Measurements from ENCODE around the gene SLIT1. TPM values are rescaled to one million over a fixed set of nuclear protein-coding genes. Genes with fewer than 3 reads are reported as not detected.

Gene SLIT1
- total RNA-seq, 1 donor from 2014 or later: under 0.01 TPM

DNA sequence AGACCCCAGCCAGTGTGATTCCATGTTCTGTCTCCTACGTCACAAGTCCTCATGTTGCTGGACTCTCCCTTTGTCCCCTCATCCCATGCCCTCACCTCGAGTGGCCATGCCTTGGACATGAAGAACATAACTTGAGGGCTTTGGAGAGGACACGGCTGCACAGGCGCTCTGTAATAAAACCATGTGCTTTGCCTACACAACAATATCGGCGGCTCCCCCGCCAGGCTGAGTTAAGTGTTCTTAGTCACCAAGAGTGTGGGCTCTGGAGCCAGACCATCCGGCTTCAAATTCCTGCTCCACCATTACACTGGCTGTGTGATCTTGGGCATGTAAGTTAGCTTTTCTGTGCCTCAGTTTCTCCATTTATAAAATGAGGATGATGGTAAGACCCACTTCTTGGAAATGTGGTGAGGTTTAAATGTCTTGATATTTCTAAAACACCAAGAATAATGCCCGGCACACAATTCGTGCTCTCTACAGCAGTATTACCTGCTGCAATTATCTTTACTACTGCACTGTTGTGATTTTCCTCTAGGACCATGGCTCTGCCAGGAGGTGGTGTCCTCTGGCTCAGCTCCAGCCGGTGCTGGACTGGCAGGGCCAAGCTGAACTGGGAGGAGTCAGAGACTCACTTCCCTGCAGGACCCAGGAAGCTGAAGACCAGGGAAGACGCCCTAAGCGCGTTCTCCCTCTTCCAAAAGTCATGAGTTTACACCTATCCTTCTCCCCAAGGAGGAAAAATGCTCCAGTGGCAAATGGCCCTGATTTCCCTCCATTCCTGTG lies 15.7 kb downstream of the SLIT1 start:
- no peak for DNase-seq

DNA sequence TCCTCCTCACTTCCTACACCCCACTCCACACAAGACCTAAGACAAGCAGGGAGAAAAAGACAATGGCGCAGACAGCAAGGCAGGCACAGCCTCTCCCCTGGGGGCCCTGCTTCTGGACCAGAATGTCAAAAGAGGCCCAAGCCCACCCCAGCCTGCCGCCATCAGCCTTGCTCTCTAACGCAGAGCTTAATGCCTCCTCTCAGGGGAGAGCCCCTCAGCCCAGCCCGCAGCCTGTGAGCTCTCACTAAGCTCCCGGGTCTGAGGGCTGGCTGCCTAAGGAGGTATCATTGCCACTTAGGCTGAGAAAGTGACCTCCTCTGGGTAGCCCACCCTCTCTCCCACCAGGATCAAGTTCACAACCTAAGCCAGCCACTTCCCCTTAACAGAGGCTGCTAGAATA lies 16.7 kb downstream of the SLIT1 start:
- no peak for DNase-seq

DNA sequence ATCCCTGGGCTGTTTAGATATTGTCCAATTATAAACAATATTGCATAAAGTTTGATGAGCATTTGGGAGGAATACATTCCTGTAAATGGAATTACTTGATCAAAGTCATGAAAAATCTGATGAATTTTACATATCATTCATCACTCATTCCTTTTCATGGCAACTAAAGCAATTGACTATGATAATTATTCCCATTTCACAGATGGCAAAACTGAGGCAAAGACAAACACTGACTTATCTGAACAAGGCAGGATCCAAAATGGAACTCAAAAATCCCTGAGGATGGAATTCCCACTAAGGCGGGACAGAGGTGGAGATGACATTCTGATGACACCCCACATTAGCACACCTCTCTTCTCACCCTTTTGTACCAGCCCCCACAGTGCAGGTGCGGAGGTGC lies 17.1 kb downstream of the SLIT1 start:
- no peak for DNase-seq

DNA sequence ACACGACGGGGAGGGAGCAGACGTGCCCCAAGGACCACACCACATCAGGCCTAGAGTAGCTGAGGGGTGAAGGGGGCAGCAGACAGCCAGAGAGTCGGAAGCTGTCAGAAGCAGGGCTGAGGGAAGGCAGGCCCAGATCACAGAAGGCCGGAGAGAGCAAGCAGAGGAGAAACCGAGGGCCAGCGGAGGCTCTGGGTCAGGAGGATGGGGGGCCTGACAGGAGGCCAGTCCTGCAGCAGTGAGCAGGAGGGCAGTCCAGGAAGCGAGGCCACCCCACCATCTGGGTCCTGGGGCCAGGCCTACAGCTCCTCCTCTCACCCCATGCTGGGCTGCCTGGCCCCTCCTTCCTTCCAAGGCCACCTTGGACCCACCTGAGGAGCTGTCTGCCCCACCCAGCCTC lies 20.3 kb downstream of the SLIT1 start:
- DNase-seq: no peak

DNA sequence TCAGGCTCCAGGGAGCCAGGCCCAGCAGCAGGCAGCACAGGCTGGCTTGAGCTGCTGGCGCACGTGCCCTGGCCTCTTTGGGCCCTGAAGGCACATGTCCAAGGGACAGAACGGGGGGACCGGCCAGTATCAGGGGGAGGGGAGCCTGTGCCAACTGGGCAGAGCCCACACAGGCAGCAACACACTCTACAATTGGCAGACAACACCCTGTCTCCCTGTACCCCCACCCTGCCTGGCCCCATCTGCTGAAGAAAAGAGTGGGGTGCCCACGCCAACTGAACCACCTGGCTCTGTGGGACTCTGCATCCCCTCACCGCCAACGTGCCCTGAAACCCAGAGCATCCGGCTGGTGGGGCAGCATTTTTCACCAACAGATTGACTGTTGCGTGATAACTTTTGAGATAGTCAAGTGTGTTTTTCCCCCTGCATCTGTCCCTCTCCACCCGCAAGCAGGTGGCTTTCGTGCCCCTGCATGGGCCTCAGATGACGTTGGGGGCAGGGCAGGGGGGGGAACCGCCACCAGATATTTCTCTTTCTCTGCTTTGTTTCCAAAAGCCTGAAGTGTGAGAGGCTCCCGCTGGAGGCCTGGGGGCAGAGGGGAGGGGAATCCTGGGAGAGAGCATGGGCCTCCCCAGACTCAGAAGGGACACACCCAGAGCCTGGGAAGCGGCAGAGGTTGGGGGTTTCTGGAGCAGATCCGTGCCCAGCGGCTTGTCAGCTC lies 21.8 kb downstream of the SLIT1 start:
- DNase-seq: no peak

DNA sequence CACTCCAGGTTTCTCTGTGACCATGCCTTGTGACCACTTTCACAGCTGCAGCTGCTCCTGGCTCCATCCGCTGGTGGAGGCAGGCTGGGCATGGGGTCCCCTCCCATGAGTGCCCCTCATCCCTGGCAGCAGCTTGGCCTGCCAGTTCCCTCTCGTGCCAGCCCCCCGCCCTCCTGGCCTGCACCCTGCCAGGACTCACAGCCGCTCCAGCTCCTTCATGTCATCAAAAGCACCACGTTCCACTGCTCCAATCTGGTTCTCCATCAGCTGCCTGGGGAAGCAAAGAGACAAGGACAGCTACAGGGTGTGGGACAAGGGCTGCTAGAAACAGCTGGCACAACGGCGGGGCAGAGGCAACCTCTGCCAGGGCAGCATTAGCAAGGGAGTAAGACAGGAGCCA lies 22.6 kb downstream of the SLIT1 start:
- no peak for DNase-seq

DNA sequence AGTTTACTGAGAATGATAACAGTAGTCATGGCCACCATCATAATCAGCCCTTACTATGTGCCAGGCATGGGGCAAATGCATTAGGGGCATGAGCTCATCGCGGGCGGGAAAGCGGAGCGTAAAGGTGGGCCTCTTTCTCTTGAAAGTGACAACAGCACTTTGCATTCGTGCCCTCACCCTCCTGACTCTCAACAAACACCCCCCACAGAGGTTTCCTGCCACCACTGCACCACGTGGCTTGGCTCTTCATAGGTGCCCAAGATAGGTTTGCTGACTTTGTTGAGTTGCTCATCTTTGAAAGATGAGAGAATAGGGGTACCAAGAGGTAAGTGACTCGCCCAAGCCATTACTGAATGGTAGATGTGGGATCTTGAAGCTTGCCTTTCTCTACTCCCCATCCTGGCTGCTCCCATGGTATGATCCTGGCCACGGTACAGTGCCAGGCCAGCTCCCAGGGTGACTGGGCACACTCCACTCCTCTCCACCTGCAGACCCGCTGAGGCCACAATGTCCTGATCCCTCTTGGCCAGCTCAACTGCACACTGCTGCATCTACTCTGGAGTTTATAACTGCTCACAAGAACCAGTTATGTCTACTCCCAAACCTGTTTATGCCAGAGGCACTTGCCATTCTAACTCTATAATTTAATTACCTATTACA lies 26.0 kb downstream of the SLIT1 start:
- DNase-seq: no peak

DNA sequence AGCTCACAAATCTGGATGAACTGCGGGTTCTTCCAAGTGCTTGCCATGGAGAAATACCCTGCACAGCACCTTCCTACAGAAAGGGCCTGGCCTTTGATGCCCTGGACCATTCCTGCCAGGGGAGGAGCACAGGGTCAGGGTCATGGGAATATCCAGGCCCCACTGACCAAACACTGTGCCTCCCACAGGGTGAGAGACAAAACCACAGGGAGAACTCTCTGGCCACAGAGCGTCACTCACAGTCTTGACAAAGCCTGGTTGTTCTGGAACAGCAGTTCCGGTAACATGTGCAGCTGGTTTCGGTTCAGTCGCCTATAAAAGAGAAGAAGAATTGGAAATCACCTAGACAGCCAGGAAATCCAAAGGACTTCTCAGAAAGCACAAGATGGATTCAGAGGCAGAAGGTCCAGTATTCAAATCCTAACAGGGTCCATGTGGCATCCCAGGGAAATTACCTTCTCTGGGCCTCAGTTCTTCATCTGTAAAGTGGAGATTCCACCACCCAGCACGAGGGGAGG lies 28.1 kb downstream of the SLIT1 start:
- DNase-seq: no peak

DNA sequence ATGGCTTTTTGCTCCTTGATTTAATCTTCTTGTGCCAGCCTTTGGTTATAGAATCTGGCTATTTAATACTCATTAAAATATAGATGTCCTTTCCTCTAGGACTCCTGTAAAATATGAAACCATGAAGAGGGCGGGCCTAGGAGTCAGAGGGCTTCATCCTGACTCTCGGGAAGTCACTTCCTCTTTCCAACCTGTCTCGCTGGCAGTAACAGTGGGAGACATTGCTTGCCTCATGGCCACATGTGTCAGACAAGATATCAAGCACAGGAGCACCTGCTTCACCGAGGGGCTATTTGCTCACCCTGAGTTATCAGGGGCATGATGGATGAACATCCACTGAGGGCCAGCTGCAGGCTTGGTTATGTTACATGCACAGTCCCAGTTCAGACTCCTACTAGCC lies 31.0 kb downstream of the SLIT1 start:
- no peak for DNase-seq

DNA sequence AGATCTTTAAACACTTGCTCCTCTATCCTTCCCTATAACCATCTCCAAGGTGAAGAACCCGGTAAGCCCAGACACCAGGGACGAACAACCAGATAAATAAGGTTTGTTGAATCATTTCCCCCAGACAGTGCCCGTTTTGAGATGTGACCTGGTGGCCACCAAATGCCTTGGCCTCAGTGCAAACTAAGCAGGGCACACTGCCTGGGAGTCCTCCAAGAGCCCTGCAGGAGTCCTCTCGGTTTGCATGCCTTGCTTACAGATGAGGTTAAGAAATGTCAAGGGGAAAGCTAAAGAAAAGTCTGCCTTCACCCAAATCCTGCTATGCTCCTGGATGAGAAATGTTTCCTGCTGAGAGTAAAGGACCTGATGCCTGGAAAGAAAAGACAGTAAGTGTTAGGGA lies 31.6 kb downstream of the SLIT1 start:
- DNase-seq: no peak

DNA sequence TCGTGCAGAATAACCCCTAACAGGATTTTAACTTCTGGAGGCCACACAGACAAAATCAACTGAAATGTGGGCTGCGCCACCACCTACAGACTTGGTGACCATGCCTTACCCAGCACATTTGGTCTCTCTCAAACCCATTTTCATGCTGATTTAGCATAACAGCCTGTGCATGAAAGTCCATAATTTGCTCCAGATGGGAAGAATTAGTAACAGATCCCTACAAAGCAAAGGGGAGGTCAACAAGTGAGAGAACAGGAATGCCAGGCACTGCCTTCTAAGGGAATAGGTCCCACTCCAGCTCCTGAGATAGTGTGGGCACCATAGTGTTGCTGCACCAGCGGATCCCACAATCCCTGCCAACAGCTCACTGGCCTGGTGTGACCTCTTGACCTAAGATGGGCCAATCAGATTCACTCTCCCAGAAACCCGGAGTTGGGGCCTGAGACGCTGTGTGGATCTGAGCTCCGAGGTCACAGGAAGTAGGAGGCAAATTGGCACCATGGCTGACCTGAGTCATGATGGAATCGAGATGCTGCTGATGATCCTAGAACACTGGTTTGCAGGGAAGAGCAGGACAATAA lies 32.4 kb downstream of the SLIT1 start:
- no peak for DNase-seq

DNA sequence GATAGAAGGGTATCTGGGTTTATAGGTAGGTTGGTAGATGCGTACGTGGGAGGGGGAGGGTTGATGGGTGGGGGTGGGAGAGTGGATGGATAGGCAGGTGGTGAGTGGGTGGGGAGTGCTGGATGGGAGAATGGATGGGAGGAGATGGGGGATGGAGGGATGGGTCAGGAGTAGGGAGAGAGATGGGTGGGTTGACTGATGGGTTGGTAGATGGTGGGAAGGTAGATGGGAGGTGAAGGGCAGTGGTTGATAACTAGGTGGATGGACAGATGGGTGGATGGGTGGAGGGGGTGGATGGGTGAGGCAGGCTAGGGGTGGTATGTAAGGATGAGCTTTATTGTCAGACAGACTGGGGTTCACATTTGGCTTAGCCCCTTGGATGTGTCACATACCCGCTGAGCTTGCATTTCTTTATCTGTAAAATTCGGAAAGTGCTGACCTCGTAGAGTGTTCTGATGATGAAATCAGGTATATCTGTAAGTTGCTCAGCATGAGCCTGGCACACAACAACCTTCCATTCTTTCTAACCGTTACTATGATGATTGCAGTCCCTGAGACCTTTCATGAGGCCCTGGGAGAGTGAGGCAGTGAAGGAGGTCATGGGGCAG lies 34.3 kb downstream of the SLIT1 start:
- no peak for DNase-seq

DNA sequence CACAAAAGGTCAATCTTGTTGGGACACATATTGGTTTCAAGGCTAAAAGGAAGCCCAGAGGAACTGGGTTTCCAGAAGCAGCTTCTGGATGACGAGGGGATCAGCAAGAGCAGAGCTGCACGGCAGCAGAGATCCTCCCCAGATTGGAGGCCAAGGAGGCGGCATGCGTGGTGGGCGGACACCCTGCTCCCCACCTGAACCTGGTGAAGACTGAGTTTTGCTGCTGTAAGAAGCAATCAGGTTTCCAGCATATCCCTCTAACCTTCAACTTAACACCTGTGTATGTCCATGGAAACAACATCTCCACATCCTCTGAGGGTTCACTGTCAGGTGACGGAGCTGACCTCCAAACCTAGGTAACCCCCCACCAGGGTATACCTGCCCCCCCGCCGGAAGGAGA lies 35.1 kb downstream of the SLIT1 start:
- no peak for DNase-seq

DNA sequence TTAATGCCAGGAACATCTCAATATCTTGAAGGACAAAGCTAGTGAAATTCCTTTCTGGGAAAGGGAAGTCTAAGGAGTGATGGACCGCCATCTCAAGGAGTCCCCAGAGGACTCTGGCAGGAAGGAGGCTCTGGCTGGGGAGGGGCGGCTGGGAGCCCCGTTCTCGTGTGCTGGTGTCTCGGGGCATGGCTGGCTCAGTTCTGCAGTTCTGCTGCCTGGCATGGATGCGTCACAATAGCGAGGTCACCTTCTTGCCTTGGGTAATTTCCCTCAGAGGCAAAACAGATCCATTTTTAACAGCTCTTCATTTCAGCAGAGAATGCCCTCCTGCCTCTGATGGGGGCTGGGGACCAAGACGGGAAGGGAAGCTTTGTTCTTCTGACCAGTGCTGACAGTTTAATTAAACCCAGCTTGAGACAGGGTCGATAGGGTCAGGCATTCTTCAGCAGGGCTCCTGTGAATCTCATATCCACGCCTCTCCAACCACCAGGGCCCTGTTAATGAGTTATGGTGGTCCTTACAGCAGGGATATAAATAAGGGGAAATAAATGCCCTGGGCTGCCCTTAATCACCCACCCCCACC lies 35.7 kb downstream of the SLIT1 start:
- no peak for DNase-seq

DNA sequence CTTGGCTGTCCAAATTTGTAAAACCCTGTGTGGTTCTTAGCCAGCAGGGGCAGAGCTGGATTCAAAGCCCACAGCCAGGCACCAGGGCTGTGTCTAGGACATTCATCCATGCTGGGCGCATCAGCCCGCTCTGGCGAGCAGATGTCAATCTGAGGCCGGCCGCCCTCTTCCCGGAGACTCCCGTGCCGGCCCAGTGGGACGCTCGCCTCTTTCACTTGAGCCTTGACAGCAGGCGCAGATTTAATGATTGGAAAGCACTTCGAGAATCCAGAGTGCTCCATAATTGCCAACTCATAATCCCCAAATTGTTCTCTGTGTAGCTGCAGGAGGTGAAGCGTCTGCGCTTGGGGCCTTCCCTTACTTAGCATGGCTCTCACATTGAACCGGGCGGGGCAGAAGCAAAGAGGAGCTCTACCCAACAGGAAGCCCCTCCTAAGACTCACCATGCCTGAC lies 36.7 kb downstream of the SLIT1 start:
- no peak for DNase-seq

DNA sequence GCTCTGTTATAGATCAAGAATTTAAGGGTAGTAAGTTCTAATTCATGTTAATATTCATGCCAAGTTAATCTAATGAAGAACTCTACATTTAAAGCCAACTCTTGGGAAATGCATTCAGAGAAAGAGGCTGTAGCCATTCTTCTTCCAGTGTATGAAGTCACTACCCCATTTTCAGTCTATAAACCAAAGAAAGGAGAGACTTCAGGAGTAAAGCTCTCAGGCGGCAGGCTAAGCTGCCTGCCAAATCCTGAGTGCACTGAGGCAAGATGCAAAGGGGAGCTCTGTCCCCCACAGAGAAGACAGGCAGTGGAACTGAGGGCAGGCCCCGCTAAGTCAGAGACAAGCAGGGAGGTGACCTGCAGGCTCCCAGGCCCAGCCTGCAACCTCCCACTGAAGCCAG lies 41.5 kb downstream of the SLIT1 start:
- DNase-seq: no peak

DNA sequence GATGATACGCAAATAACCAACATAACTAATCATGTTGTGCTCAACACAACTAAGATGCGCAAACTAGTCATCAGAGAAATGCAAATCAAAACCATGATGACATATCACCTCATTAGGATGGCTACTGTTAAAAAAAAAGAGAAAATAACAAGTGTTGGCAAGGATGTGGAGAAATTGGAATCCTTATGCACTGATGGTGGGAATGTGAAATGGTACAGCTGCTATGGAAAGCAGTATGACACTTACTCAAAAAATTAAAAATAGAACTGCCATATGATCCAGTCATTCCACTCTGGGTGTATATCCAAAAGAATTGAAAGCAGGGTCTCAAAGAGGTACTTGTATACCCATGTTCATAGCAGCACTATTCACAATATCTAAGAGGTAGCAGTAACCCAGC lies 42.9 kb downstream of the SLIT1 start:
- no peak for DNase-seq

DNA sequence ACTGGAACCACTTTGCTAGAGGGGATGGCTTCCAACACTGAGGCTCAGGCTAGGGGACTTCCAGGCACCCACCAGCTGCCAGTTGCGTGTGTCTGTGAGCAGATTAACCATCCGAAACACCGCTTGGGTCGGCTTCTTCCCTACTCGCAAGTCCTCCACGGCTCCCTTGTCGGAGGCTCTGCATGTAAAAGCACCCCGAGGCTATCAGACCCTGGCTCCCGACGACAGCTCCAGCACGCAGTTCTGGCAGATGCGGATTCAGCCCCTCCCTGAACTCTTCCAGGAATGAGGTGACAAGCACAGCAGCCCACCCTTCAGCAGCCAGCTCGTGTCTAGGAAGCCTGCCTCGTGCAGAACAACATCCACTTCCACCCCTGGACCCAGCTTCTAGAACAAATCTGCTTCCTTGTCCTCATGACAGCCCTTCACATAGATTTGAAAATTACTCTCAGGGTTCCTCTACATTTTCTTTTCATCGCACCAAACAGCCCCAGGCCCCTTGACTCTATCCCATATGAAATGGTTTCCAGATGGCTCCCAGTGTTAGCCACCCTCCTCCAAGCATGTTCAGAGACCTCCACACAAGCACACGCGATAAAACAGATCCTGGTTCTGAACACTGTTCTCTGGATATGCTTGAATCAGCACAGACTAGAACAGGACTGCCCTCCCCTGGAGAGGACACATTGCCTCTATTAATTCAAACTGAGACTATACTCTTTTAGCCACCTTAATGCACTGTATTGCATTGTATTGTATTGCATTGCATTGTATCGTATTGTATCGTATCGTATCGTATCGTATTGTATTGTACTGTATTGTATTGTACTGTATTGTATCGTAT lies 44.6 kb downstream of the SLIT1 start:
- DNase-seq: no peak

DNA sequence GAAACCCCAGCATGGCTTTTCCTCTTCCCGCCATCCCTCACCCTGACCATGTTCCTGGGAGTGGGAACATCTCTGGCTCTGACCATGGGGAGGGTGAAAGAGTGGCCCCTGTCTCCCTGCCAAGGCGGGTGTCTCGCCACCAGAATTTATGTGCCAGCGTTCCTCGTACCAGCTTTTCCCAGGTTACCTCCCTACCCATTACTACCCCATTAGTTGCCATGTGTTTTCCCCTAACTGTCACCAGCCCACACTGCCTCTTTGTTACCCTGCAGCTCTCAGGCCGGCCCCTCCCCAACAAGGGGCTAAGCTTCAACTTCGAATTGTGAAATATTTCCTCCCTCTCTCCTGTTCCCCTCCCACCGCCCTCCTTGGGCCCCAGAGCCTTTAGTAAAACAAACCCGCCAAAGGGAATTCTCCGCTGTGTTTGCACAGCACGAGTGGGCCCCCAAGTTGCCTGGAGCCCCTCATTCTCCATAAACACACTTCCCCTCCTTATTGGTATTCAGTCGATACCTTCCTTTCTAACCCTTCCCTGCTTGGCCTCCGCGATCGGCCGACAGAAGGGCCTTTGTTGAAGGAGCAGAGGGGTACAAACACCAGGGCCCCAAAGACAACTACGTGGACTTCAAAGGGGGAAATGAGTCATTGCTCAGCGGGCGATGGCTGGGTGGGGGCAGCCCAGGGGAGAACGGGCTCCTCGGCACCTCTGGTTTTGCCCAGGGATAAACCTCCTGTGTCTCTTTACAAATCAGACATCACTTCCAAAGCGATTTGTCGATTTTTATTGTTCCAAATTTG lies 45.5 kb downstream of the SLIT1 start:
- no peak for DNase-seq

DNA sequence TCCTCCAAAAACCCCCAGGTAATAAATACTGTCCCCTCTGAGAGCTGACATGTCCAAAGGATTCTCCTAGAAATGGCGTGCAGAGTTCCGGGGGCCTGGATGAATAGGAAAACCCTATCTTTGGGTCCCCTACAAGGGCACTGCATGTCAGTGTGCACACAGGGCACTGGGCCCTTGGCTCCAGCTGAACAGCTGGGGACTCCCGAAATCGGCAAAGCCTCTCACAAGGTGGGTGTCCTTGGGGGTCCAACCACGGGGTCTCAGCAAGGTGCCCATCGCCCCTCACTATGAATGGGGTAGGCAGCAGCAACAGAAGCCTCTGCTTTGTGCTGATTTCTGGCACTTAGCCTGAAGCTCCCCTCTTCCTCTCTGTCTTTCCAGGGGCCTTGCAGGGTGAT lies 46.1 kb downstream of the SLIT1 start:
- DNase-seq: no peak

DNA sequence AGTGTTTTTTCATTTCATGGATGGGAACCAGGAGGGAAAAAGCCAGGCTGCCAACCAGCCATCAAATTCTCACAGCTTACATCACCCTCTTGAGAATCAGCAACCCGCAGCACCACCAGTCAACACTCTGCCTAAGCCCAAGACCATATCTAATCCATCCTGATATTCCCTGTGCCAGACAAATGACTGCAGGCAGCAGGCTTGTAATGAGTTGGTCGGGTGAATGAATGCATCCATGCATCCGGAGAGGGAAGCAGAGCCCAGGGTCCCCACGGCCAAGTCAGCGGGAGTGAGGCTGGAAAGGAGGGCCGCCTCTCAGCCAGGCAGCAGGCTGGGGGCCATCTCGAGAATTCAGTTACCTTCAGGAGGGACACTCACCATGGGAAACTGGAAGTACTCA lies 46.9 kb downstream of the SLIT1 start:
- no peak for DNase-seq
